Ecto neural progenitor cell (in vitro differentiated cells): Measurements from ENCODE around the gene SLC44A5.
"Not testable (repeated sequence)": the region's sequence is repeated elsewhere in the genome, so short reads cannot be mapped to it uniquely, and the experiment has no call there.

ENCODE experiments used
- DNase-seq: peaks from one replicate; pipeline ENCODE4 v3.0.0-alpha.2; 2018; ENCODE audit warnings: low spot score

The SLC44A5 gene

DNA sequence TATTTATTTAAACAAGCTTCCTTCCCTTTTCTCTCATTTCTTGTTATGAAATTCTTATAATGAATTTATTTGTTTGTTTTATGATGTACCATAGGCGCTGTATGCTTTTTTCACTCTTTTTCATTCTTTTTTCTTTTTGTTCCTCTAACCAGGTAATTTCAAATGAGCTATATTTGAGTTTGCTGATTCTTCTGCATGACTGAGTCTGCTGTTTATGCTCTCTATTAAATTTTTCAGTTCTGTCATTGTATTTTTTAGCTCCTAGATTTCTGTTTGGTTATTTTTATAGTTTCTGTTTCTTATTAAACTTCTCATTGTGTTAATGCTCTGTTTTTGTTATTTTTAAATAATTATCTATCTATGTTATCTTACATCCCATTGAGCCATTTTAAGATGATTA lies 244.3 kb downstream of the SLC44A5 start:
- no peak for DNase-seq

DNA sequence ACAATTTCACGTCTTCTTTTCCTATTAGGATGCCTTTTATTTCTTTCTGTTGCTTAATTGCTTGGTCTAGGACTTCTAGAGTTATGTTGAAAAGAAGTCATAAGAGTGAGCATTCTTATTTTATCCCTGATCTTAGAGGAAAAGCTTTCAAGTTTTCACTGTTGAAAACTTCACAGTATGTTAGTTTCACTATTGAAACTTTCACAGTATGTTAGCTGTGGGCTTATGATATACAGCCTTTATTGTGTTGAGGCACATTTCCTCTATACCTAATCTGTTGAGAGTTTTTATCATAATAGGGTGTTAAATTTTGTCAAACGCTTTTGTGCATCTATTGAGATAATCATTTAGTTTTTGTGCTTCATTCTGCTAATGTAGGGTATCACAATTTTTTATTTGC lies 249.7 kb downstream of the SLC44A5 start:
- no peak for DNase-seq

DNA sequence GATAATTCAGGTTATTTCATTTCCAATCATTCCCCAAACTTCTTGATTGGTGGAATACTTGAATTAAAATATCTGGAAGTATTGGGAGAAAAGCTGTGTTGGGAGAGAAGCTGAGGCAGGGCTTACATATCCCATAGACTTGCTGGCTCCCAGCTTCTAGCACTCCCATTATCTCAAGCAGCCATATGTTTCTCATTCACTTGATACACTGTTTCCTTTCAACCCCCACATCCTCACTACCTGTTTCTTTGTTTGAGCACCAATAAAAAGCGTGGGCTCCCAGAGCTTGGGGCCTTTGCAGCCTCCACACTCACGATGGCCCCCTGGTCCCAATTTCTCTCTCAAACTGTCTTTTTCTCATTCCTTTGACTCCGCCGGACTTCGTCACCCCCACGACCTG lies 256.6 kb downstream of the SLC44A5 start:
- not testable (repeated sequence) for DNase-seq

DNA sequence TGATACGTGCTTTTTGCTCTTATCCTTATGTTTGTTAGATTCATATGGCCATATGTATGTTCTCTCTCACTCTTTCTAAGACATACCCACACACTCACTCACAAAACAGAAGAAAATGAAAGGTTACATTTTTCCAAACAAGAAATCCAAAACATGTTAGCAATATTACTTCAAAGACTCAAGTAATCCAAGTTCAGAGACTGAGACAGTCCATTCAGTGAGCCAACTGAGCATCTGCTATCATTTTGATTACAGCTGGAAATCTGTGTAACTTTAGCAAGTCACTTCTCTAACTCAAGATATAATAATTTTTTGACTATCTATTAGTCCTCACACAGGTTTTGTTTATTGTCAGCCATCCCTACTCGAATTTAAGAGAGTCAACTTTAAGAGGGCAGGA lies 257.9 kb downstream of the SLC44A5 start:
- DNase-seq: no peak

DNA sequence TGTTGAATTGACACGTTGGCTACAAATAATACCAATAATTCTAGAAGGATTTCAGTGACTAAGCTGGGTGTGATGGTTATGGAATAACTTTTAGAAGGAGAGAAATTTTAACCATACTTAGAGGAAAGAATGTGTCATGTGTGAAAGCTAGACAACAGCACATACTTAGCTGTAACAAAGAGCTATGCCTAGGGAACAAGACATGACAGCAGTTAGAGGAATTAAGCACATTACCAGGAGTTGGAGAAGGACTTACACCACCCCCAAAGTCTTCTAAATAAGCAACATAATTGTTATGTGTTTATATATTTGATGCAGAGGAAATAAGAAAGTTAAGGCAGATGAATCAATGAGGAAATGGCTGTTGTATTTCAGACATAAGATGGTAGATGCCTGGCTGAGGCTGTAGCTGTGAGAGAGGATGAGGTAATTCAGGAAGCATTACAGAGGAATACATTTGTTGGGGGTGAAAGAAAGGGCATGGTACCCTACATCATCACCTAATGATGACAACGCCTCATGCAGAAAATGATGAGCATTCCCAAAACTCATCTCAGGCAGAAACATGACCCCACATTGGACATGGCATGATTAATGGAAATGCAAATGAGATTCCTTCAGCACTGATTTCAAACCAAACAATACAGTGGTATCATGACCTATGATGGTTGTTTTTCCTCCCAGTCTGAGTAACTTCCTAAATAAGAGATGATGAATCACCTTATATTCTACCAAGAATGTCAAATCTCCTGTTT lies 265.2 kb downstream of the SLC44A5 start:
- DNase-seq: no peak

DNA sequence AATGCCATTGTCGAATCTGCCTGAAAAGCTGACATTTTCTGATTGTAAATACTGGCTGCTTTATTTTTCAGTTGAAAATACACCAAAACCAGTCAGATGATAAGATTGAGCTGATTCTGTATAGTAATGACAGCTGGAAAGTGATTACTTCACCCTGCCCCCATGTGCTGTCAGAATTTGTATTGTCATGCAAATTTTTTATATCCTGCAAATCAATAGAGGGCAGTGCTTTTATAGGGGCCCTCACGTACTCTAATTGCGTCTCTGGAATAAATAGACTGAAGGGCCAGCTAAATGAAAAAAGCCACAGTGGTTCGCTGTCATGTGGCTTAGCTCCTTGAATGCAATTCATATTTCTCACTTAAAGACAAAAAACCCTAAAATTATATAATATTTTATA lies 268.1 kb downstream of the SLC44A5 start:
- DNase-seq: no peak

DNA sequence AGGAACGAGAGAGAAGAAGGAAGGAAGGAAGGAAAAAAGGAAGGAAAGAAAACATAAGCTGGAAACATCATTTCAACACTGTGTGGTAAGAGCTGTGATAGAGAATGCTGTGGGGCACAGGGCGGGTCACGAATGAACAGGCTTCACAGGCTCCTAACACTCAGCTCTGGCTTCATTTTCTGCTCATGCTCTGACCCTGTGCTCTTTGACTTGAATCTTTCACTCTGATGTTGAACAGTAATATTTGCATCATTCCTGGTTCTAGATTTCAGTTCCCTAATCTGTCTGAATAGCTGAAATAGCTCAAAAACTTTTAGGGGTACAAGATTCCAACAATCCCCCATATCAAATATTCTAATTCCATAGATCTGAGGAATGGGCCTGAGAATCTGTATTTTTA lies 269.4 kb downstream of the SLC44A5 start:
- no peak for DNase-seq

DNA sequence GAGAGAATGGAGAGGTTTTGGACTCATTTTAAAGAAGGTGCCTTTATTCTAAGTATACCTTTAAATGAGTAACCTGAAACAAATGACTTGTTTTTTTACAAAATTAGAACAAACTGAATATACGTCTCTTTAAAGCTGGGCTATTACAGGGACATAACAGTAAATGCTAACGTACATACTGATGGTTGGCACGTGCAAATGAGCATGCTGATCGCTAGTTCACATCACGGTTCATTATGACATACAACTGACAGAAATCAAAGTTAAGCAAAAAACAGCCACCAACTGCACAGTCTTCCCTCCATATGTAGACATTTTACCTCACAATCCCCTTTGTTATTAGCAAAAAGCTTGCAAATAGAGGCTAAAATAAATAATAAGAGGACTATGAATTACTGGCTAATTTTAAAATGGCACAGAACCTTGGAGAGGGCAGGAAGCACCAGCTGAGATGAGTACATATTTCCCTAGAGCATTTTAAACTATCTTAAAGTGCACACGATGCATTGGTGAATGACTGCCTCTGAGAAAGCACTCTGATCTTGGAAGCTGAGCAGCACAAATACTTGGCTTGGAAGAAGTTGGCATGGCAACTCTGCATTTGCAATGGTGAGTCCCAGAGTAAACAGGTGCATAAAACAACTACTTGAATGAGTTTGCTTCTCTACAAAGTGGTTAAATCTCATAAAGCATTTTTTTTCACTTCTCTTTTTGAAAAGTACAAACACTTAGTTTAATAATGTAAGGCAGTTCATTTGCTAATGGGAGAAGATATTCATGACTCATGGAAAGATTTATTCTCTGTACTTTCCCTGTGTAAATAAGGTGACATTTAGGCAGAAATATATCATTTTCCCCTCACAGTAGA lies 272.1 kb downstream of the SLC44A5 start:
- DNase-seq: no peak

DNA sequence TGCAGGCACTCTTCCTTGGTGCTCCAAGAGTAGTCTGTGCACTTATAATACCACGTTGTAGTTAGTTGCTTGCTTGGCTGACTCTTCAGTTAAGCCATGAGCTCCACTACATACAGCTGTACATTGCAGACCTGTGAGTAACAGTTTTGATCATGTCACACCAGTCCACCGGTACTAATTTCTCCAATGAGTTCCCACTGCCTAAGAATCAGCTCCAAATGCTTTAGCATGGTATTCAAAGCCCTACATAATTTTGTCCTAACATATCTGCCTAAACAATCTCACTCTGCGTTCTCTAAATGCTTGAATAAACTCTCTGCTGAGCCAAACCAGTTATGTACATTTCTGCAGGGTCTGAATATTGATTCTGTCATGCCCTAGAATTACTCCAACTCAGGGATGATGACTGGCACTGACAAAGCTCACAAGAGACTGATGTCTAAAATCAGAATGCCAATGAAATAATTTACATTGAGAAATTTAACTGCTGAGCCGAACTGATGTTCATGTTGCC lies 276.0 kb downstream of the SLC44A5 start:
- DNase-seq: no peak

DNA sequence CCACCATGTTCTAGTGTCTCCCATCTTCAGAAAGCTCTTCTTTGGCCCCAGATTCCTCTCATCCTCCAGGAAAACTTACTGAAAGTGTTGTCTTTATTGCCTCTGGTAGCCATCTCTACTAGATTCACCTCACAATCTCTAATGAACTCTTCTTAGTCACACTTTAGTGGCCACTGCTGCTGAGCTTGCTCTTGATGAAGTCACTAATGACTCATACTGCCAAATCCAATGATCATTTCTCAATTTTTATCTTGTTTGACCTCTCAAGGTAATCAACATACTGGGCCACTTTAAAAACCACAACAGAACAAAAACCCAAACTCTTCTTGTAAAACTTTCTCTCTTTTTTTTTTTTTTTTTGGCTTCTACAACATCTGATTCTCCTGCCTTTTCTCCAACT lies 280.3 kb downstream of the SLC44A5 start:
- no peak for DNase-seq

DNA sequence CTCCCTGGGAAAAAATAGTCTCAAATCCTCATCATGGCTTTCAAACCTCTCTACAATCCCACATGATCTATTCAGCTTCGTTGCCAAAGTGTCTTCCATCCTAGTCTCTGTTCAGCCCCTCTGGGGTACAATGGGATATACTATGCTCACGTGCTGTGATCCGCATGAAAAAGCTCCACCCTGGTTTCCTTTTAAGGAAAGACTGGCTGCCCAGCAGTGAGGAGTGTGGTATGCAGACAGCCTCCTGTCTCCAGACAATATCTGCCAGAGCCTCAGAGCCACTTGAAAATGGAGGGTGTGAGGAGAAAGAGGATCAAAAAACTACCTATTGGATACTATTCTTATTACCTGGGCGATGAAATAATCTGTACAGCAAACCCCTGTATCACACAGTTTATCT lies 282.2 kb downstream of the SLC44A5 start:
- no peak for DNase-seq

DNA sequence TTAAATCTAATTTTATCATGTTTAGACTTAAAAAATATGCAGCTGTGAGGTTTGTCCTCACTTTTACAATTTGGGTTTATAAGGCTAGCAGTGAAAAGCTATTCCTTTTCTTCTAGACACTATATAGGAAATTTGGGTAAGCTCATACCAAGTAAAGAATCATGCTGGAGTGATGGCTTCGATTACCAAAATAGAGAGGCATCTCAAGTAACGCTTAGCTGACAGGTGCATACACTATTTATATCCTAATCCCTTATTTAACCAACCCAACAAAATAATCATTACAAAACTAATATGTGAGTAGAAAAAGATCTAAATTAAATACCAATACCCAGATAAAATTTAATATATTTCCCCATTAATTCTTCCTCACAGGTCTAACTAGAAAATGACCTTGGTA lies 283.5 kb downstream of the SLC44A5 start:
- no peak for DNase-seq

DNA sequence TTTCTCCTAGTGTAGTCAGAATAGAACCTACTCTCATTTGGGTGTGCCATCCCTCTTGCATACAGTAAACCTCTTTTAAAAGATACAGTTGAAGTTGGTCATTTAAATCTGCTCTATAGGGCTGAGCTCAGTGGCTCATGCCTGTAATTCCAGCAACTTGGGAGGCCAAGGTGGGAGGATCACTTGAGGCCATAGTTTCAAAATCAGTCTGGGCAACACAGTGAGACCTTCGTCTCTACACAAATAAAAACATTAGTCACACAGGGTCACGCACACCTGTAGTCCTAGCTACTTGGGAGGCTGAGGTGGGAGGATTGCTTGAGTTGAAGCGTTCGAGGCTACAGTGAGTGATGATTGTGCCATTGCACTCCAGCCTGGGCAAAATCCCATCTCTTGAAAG lies 292.9 kb downstream of the SLC44A5 start:
- DNase-seq: no peak

DNA sequence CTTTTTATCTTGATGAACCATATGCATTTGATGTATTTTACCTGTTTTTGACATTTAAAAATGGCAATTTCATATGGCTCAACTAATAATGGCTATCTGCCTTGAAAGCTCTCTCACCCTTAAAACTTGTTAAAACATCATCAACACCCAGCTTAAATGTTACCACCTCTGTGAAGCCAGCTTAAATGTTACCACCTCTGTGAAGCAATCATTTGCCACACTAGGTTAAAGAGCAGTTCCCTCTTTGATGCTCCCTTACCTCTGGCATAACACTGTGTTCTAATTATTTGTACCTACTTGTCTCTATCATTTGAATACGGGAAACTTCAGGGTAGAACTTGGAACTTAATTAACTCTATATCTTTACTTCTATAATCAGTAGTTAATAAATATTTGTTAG lies 294.7 kb downstream of the SLC44A5 start:
- no peak for DNase-seq

DNA sequence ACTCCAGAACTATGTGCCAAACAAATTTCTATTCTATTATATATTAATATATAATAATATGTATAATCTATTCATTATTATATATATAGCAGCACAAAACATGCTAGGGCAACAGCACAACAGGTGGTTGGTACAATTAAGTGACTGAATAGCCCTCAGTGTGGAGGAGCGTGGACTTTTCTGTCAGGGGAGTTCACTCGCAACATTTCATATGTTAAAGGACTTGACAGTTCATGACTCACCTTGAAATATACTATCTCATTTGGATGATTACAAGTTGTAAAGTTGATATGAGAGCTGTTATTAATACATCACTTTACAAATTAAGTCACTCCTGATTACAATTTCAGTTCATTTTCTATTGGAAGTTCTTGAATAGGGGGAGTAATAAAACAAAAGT lies 298.3 kb downstream of the SLC44A5 start:
- DNase-seq: no peak

DNA sequence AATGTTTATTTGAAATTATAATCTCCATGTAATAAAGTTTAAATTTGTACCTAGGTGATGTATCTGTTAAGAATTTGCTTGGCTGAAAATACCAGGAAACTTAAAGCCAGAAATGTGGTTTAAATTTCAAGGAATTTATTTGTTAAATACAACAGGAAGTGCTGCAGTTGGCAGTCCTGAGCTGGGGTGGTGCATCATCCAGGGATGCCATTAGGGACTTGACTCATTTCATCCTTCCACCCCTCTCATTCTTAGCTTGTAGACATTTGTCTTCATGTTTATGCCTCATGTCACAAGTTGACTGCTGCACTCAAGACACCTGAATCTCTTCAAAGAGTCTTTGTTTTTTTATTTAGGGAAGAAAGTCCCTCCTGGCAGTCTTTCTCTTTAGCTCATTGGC lies 300.8 kb downstream of the SLC44A5 start:
- no peak for DNase-seq

DNA sequence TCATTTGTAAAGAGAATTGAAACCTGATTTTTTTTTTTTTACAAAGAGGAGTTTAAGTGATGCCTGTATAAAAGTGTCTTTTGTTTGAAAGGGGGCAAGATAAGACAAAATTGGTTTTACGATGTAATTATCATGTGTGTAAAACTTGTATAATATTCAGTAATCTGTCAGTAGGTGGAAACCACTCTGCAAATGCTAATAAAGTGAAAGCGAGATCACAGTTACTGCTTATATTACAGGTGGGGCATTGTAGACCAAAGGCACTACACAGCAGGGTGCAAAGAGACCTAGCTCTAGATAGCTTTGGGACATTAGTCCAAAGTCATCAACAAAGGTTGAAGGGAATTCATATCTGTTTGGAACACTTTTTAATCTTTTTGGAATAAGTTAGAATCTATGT lies 302.5 kb downstream of the SLC44A5 start:
- no peak for DNase-seq

DNA sequence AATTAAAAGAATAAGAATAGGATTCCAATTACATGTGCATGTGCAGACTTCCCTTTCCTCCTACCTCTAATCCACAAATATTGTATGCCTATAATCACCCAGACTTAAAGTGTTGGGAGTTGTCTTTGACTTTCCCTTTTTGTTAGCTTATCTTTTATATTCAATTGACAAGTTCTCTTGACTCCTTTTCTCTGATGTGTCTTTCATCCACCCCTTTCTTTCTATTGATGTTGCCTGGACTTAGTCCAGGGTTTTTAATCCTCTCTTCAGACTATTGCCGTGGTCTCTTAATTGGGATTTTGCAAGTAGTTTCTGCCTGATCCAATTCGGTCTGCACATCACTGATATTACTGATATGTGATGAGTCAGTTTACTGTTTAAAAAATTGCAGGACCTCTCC lies 305.9 kb downstream of the SLC44A5 start:
- DNase-seq: no peak

DNA sequence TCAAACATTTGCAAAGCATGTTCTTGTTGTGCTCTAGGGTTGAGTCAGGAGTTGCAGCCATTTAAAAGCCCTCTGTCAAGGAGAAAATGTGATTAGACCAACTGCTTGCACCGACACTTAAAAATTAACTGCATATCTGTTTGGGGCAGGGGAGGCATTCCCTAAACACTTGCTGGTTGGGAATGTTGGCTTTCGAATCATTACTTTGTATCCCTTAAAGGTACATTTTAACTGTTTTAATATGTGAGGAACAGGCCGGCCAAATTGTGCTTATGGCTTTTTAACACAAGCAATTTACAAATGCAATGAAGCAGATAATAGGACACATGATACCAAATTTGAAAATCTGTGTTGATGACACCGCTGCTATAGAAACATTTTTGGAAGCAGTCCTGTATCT lies 317.6 kb downstream of the SLC44A5 start:
- DNase-seq: no peak

DNA sequence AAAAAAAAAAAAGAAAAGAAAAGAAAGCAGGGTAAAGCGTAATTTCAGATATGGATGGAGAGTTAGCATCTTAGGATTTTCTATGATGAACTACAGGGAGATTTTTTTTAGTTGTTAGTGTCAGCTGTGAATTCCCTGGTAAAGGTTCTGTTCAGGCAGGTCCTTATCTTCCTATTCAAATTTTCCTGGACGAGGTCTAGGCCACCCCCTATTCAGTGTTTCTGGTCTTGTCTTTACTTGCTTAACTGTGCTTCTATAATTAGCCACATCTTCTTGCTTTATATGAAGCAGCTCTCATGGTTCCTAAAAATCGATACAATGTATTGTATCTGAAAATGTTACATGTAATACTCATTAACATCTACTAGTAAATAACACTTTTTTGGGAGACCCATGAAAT lies 318.9 kb downstream of the SLC44A5 start:
- no peak for DNase-seq

DNA sequence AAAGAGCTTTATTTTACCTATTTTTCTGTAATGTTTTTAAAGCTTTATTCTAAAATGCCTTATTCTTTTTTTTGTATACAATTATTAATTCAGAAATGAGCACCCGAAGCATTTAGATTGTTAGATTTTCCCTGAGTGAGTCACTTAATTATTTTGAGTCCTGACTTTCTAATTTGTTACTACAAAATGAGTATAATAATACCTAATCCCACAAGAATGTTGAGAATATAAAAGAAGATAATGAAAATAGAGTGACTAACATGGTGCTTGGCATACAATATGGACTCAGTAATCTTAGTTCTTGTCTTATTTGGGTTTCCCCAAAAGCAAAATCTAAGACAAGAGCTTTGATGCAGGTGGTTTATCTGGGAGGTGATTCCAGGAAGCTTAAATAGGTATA lies 334.5 kb downstream of the SLC44A5 start:
- no peak for DNase-seq

DNA sequence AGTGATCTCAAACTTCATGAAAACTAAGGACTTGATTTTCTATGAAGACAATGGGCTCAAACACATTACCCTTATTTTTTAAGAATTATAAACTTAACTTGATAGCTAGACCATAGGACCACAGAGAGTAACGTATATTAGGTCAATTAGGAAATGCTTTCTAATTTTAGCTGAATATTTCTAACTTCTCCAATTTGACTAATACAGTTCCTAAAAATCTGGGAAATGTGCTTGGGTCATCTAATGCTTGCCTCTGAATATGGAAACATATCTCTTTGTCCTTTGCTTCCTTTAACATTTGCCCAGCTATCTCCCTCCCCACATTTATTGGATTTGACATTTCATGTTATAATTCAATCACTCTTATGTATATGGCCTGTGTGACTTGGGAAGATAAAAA lies 335.3 kb downstream of the SLC44A5 start:
- no peak for DNase-seq

DNA sequence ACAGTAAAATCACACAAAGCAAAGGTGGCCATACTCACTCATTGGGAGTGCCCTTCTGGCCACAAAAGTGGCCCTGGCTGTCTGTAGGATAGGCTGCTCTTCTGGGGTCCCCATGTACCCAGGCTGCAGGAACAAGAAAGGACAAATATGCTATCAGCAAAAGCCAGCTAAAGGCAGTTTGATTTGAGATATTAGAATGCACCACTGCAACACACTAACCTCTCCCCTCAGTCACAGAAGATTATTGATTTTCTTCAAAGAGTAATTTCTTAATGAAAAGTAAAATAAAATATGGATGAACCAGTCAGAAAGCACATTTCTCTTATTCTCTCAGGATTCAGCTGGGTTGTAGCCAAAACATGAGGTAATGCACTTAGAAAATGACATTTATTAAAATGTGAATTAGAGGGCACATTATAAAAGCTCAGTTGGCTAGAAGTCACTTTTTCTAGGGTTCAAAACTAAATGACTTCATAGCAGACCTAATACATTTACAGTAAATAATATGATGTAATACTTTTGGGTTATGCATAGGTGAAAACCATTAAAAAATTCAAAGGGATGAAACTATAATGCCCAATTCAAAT lies 335.9 kb downstream of the SLC44A5 start:
- DNase-seq: no peak
